Endometrium (tissue), 2 donors: ENCODE data around the gene NAALADL2.
"Not testable (repeated sequence)": the region's sequence is repeated elsewhere in the genome, so short reads cannot be mapped to it uniquely, and the experiment has no call there.

Source experiments
- FAIRE-seq: peaks from 2 replicates; lab custom pipeline; 2012; peaks lifted over from hg19 to GRCh38; lab: Jason Lieb, UNC
- donor health status: control.
- donor health status: control.

Gene NAALADL2

DNA sequence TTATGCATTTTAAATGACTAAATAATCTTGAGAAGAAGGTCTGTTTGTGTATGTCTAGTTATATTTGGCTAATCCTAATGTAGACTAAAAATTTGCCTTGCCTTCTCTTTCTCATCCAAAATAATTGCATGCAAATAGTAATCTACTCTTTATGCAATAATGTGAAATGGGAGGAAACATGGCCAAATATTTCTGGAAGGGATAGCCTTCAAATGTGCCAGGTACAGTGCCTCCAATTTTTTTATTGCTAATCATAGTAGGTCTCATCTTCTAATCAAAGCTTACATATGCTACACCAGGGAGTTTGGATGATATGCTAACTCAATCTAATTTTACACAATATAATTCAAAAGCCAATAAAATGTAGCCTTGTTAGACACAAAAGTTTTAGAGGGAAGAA, 911.3 kb downstream of the NAALADL2 start:
- no peak for FAIRE-seq

- no peak for FAIRE-seq
Measured at GRCh38 chr3:175777495-175777894, 918.4 kb downstream of the NAALADL2 start.

DNA sequence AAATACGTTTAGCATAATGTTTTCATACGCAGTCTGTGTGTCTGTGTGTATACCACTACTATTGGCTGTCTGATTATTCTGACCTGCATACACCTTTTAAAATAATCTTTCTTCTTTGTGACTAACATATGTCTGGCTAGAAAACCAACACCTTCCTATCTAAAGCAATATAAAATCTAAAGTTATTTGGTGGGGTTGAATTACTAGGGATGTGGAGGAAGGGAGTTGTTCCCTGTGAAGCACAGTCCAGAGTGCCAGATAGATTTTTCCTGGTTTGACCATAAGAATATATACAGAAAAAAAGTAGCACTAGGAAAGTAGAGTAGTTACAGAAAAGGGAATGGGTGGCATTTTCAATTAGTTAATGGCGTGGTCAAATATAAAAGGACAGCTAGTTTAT, 918.8 kb downstream of the NAALADL2 start:
- no peak for FAIRE-seq

GRCh38 chr3:175778994-175779393, 919.9 kb downstream of the NAALADL2 start:
- FAIRE-seq, result peak; percentile 12

- not testable (repeated sequence) for FAIRE-seq
Measured at GRCh38 chr3:175787109-175787508, 928.0 kb downstream of the NAALADL2 start.

- no peak for FAIRE-seq
Measured at GRCh38 chr3:175792245-175792644, 933.1 kb downstream of the NAALADL2 start.

- FAIRE-seq, result no peak
Measured at GRCh38 chr3:175798326-175798725, 939.2 kb downstream of the NAALADL2 start.

DNA sequence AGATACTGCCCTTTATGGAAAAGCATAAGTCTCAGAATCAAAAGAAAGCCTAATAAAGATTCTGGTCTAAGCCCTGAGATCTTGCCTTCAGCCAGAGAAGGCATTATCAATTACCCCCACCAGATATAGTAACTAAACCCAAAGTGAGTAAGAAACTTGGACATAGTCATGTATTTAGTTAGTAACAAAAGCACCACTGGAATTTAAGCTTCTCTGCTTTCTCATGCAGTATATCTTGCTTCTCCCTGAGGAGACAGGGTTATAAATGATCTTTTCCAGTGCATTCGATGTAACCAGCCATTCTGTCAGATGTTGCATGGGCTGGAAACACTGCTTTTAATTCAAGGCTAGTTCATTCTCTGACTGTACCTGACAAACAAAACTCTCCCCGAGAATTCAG, 946.7 kb downstream of the NAALADL2 start:
- FAIRE-seq, result no peak

GRCh38 chr3:175807175-175807574, 948.0 kb downstream of the NAALADL2 start:
- FAIRE-seq, result no peak

DNA sequence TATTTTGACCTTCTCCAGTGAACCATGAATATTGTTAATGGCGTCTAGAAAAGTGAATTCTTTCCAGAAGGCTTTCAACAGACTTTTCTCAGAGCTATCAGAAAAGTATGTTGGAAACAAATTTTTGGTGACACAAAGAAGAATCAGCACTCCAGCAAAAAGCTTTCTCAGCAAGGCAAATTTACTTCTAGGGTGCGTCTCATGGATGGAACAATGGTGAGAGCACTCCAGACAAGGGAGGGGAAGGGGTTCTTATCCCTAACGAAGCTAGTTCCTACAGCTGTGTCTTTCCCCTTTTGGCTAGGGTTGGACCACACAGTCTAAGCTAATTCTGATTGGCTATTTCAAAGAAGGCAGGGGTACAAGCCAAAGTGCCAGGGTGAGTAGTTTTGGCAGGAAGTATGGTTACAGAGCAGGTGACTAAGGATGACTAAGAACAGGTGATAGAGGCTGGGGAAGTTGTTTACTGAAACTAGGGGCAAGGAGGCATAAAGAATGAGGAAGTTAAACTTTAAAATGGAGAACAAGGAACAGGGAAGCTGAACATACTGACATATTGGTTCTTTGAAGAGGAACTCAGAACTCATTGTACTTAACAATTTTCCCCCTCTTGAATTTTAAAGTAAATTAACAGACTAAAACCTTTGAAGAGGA, 959.8 kb downstream of the NAALADL2 start:
- FAIRE-seq, result no peak

GRCh38 chr3:175822766-175823491, 963.8 kb downstream of the NAALADL2 start:
- not testable (repeated sequence) for FAIRE-seq

- FAIRE-seq, result not testable (repeated sequence)
Measured at GRCh38 chr3:175825016-175825580, 966.0 kb downstream of the NAALADL2 start.

GRCh38 chr3:175826759-175827158, 967.6 kb downstream of the NAALADL2 start:
- FAIRE-seq, result no peak

- FAIRE-seq, result not testable (repeated sequence)
Measured at GRCh38 chr3:175829809-175830208, 970.7 kb downstream of the NAALADL2 start.

DNA sequence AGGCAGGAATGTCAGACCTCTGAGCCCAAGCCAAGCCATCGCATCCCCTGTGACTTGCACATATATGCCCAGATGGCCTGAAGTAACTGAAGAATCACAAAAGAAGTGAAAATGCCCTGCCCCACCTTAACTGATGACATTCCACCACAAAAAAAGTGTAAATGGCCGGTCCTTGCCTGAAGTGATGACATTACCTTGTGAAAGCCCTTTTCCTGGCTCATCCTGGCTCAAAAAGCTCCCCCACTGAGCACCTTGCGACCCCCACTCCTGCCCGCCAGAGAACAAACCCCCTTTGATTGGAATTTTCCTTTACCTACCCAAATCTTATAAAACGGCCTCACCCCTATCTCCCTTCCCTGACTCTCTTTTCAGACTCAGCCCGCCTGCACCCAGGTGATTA, 976.6 kb downstream of the NAALADL2 start:
- not testable (repeated sequence) for FAIRE-seq

GRCh38 chr3:175836617-175837016, 977.5 kb downstream of the NAALADL2 start:
- no peak for FAIRE-seq

- peak; percentile 97 for FAIRE-seq
Measured at GRCh38 chr3:175837962-175838361, 978.8 kb downstream of the NAALADL2 start.

- no peak for FAIRE-seq
Measured at GRCh38 chr3:175839366-175840005, 980.4 kb downstream of the NAALADL2 start.

DNA sequence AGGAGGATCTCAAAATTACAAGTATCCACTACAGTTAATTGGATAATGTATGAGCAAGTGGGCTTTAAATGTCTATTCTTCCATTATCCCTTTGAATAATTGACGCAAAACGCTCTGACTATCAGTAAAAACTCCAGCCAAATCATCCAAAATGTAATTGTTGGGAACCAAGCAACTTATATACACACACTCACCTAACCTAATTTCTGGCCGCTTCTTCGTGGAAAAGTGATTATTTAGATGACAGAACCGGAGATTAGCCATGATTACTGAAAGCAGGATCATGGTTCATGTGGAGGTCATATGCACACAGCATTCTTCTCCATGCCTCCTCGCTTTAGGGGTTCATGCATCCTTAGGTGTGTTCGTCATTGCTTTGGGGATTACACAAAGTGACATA, 992.4 kb downstream of the NAALADL2 start:
- no peak for FAIRE-seq

DNA sequence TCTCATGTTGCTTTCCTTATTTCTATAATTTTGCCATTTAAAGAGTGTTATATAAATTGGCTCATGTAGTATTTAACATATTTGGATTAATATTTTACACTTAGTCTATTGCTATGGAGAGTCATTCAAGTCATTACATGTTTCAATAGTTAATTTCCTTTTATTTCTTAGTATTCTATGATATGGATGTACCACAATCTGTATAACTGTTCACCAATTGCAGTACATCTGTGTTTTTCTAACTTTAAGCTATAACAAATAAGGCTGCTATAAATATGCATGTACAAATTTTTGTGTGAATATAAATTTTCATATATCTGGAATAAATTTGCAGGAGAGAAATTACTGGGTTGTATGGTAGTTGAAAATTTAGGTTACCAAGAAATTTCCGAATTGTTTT, 993.4 kb downstream of the NAALADL2 start:
- FAIRE-seq, result no peak

GRCh38 chr3:175857666-175858270, 998.6 kb downstream of the NAALADL2 start:
- FAIRE-seq, result no peak
